Prostate gland (tissue), 2 donors: Measurements from ENCODE around the gene LEPROT. TPM values are rescaled to one million over a fixed set of nuclear protein-coding genes. Genes with fewer than 3 reads are reported as not detected.

Source experiments
- DNase-seq: peaks from one replicate; pipeline ENCODE4 v3.0.0-alpha.2; 2019; ENCODE audit warnings: low spot score
- H3K27ac ChIP-seq, 2 donors: fragments of 200-600 bp; sonication (generic); 2 replicates each; pipeline ENCODE4 v1.5.1; 2017 to 2019
- H3K27me3 ChIP-seq: fragments of 200-600 bp; sonication (generic); replicated peaks from 2 replicates; pipeline ENCODE4 v1.5.1; 2019; ENCODE audit not compliant: insufficient read depth
- H3K36me3 ChIP-seq, 2 donors: fragments of 200-600 bp; sonication (generic); 1 replicate in 1 of 2; 2 replicates in 1 of 2; pipeline versions ENCODE4 v1.5.1 to v1.8.1; 2017 to 2019
- H3K4me1 ChIP-seq: fragments of 200-600 bp; sonication (generic); replicated peaks from 2 replicates; pipeline ENCODE4 v1.5.1; 2019
- H3K4me3 ChIP-seq, 2 donors: fragments of 200-600 bp; sonication (generic); 2 replicates each; pipeline ENCODE4 v1.5.1; 2017 to 2019
- H3K9me3 ChIP-seq: fragments of 200-600 bp; sonication (generic); 2 replicates; pipeline ENCODE4 v1.5.1; 2017
- CTCF ChIP-seq, 4 experiments: fragments of 200-600 bp in 2 of 4; fragments of 450-650 bp in 2 of 4; sonication (generic) in 2 of 4; IDR thresholded peaks; 1 replicate in 3 of 4; 2 replicates in 1 of 4; pipeline ENCODE4 v1.5.1; 2016 to 2019; ENCODE audit warnings: antibody characterized with exemption in 4 of 4, mild to moderate bottlenecking in 2 of 4, moderate library complexity in 2 of 4
- POLR2A ChIP-seq: fragments of 450-650 bp; IDR thresholded peaks from one replicate; pipeline ENCODE4 v1.6.1; 2016; ENCODE audit warnings: antibody characterized with exemption, mild to moderate bottlenecking
- POLR2AphosphoS5 ChIP-seq: sonication (generic); formaldehyde crosslinking; IDR thresholded peaks from one replicate; pipeline ENCODE4 v1.6.1; 2017; ENCODE audit warnings: antibody characterized with exemption
- WGBS: methylation state at CpG from one replicate; pipeline ENCODE4 v1.1.5; 2018; 5-methylcytosine and 5-hydroxymethylcytosine counted together
- intact Hi-C: fragments of 100-400 bp; cut with DNase I; formaldehyde crosslinking; loops from one replicate; pipeline ENCODE4 v1.14.2; 2022
- total RNA-seq, 2 donors: library from RNA; depleted of rRNA; stranded (reverse); fragments of >200 nt; gene quantifications; one replicate each; pipeline ENCODE4 v1.1.0, GENCODE V29; 2016

Gene LEPROT
- total RNA-seq, 2 donors from 2014 or later = 39.5 to 64.2 TPM

GRCh38 chr1:65392497-65392896, 28.0 kb upstream of the LEPROT start:
- TF ChIP-seq POLR2AphosphoS5 (no peak), POLR2A (no peak), CTCF (IDR thresholded peaks at IDR 0.05) (no peak)
- Histone ChIP-seq H3K36me3 (no peaks in the 10 kb centered on the region), H3K4me1 (no peaks in the 10 kb centered on the region), H3K27me3 (no peaks in the 10 kb centered on the region), H3K27ac (no peak overlapping the region), H3K4me3 (no peak overlapping the region), H3K9me3 (no peaks in the 10 kb centered on the region)
- intact Hi-C loops = no loop called here
- WGBS = 93% methylated on average over 7 of the region's 7 CpGs
- DNase-seq = no peak

- DNase-seq = no peak
- Histone ChIP-seq H3K27ac (no peak overlapping the region), H3K9me3 (no peaks in the 10 kb centered on the region), H3K27me3 (no peaks in the 10 kb centered on the region), H3K4me1 (no peaks in the 10 kb centered on the region), H3K4me3 (no peak overlapping the region), H3K36me3 (no peaks in the 10 kb centered on the region)
- TF ChIP-seq CTCF (IDR thresholded peaks at IDR 0.05) = no peak
- TF ChIP-seq POLR2A = no peak
- TF ChIP-seq POLR2AphosphoS5 = no peak
- intact Hi-C loops = no loop called here
- WGBS = 91% methylated on average over 2 of the region's 2 CpGs
These were observed 27.1 kb upstream of the LEPROT start for GRCh38 chr1:65393347-65393746.

GRCh38 chr1:65393928-65394327, 26.5 kb upstream of the LEPROT start:
- no peak overlapping the region for H3K4me3 ChIP-seq
- intact Hi-C loops = no loop called here
- TF ChIP-seq CTCF (IDR thresholded peaks at IDR 0.05) (no peak), POLR2AphosphoS5 (no peak), POLR2A (no peak)
- H3K9me3 ChIP-seq = no peaks in the 10 kb centered on the region
- no peaks in the 10 kb centered on the region for H3K27me3 ChIP-seq
- DNase-seq = no peak
- H3K4me1 ChIP-seq = no peaks in the 10 kb centered on the region
- no peaks in the 10 kb centered on the region for H3K36me3 ChIP-seq
- H3K27ac ChIP-seq = no peak overlapping the region
- WGBS = 70% methylated on average over 1 of the region's 1 CpG

- no peaks in the 10 kb centered on the region for H3K36me3 ChIP-seq
- intact Hi-C loops = no loop called here
- H3K4me1 ChIP-seq = no peaks in the 10 kb centered on the region
- no peak for DNase-seq
- no peak for TF ChIP-seq CTCF (IDR thresholded peaks at IDR 0.05)
- no peak for TF ChIP-seq POLR2AphosphoS5
- no peak for TF ChIP-seq POLR2A
- no peaks in the 10 kb centered on the region for H3K9me3 ChIP-seq
- 96% methylated on average over 3 of the region's 3 CpGs for WGBS
- H3K27me3 ChIP-seq = no peaks in the 10 kb centered on the region
- H3K27ac ChIP-seq = no peak overlapping the region
- H3K4me3 ChIP-seq = no peak overlapping the region
These were observed 24.4 kb upstream of the LEPROT start for GRCh38 chr1:65395887-65396612.

- DNase-seq = no peak
- H3K4me3 ChIP-seq = no peak overlapping the region
- TF ChIP-seq CTCF (IDR thresholded peaks at IDR 0.05) (no peak), POLR2A (no peak), POLR2AphosphoS5 (no peak)
- WGBS = 92% methylated on average over 1 of the region's 1 CpG
- H3K4me1 ChIP-seq = no peaks in the 10 kb centered on the region
- H3K36me3 ChIP-seq = no peaks in the 10 kb centered on the region
- intact Hi-C loops = no loop called here
- no peaks in the 10 kb centered on the region for H3K27me3 ChIP-seq
- H3K27ac ChIP-seq = no peak overlapping the region
- H3K9me3 ChIP-seq = no peaks in the 10 kb centered on the region
These were observed 22.4 kb upstream of the LEPROT start for GRCh38 chr1:65398083-65398482.
